Germinal center (tissue), 1 donor: ENCODE results near the gene OTOG.
A peak's percentile ranks its signal among the peaks of the same experiment; 100 is the strongest.

Experiments
- DNase-seq: peaks from one replicate; pipeline ENCODE4 v3.0.0; 2012; ENCODE audit warnings: mixed read lengths, low spot score

The OTOG gene

GRCh38 chr11:17518366-17518765, 28.7 kb upstream of the OTOG start:
- DNase-seq, result no peak

DNA sequence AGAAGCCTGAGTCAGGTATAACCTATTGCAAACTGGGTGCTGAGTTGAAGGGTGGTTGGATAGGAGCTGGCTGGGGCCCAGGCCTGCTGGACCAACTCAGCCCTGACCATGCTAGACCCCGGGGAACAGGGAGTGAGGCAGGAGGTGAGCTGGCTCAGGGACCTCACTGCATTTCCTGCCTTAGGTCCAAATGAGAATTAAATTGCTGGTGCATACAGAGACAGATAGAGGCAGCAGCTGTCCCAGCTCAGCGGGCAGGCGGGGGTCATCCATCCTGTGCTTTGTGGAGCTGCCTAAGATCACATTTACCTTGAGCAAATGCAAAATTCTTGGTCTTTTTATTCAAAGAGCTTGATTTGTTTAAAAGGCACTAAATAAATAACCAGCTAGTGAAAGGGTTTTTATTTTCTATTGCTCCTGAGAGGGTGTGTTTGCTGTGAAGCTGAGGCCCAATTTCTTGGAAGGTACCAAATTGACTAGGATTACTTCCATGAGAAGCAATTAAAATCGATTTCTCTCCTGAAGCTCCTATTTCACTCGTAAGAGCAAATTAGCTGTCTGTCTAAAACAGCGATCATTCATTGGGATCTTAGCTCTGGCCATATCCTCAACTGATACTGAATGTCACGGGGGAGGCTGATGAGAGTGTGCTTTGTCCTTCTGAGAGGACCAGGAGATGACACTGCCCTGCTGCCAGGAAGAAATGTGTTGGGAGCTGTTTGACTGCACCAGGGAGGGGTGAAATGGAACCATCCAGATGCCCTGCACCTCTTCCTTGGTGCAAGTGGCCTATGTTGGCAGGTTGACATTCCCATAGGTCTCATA, 27.8 kb upstream of the OTOG start:
- DNase-seq, result no peak

DNA sequence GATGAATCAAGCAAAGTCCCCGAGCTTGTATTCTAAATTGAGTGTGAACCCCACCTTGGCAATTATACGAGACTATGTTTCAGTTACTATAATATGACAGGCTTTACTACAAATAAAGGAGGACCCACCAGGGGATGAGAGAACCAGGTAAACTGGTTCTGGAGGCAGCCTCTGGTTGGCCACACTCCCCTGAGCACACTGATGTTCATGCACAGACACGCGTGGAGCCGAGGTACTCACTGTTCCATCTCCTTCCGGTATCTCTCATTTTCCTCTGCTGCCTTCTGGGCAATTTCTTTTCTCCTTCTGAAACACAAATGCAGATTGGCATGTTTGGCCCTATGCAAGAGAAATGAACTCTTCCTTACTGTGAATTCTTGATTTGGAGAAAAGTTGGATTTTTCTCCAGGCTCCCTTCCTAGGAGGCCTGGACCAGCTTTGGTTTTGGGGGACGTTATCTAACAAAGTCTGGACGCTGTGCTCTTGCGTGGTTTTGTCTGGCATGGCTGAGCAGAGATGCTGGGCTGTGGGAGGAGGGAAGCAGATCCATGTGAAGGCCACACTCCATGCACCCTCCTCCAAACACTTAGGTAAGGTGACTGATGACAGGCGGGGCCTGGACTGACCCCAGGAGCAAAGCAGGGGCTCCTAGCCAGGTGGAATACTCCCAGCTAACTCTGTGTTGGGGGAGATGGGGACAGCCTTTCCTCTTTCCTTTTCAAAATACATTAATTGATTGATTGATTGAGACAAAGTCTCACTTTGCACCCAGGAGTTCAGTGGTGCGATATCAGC, 25.8 kb upstream of the OTOG start:
- no peak for DNase-seq

GRCh38 chr11:17522655-17523054, 24.4 kb upstream of the OTOG start:
- no peak for DNase-seq

DNA sequence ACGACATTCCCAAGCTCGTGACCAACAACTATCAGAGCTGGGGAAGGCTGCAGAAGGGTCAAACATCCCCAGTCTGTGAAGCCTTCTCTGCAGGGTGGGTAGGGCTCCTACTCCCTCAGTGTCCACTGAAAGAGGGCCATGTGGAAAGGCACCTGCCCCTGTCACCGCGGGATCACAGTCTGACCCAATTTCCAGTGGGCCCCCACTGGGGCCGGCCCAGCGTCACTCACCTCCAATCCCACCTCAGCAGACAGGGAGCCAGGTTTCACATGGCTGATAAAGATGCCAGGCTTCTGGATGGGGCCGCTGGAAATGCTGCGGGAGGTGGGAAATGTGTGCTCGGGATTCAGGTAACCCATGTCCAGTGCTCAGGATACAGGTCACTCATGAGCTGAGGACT, 22.8 kb upstream of the OTOG start:
- DNase-seq, result no peak

GRCh38 chr11:17525570-17525969, 21.5 kb upstream of the OTOG start:
- DNase-seq, result no peak

GRCh38 chr11:17526326-17526725, 20.7 kb upstream of the OTOG start:
- DNase-seq, result no peak

DNA sequence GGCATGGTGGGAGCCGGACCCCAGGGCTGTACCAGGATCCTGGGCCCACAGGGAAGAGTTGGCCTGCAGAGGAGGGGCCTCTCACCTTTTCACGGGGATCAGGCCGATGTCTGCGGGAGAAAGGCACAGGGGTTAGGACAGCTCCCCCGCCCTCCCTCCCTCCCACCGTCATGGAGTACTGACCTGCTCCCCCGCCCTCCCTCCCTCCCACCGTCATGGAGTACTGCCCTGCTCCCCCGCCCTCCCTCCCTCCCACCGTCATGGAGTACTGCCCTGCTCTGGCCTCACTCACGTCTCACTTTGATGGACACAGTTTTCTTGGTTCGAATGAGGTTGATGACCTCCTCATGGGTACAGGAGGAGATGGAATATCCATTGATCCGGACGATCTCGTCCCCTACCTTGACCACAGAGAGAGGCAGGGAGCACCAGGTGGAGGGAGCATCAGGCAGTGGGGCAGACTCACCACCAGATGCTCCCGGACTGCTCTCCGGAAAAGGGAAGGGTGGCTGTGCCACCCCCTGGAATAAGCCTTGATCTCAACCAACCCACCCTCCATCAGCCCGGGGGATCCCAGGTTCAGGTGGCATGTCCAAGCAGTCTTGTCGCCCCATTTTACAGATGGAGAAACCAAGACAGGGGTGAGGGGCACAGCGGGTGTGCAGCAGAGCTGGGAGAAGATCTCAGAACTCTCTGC, 20.0 kb upstream of the OTOG start:
- no peak for DNase-seq

DNA sequence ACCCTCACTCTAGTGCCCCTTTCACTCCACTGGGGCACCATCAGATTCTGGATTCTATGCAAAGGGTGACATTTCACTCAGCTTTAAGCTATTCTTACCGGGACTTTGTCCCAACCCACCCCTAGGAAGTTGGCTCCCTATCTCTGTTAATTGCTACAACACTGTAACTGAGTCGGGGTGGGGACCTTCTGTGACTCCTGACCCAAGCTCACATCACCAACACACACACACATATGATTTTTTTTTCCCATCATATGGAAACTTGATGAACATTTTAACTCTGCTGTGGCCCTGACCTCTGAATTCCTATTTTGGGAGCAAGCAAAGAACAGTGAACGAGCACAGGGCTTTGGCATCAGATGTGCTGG, 19.4 kb upstream of the OTOG start:
- no peak for DNase-seq

- DNase-seq, result peak; percentile 75
Measured at GRCh38 chr11:17528181-17528691, 18.8 kb upstream of the OTOG start.

DNA sequence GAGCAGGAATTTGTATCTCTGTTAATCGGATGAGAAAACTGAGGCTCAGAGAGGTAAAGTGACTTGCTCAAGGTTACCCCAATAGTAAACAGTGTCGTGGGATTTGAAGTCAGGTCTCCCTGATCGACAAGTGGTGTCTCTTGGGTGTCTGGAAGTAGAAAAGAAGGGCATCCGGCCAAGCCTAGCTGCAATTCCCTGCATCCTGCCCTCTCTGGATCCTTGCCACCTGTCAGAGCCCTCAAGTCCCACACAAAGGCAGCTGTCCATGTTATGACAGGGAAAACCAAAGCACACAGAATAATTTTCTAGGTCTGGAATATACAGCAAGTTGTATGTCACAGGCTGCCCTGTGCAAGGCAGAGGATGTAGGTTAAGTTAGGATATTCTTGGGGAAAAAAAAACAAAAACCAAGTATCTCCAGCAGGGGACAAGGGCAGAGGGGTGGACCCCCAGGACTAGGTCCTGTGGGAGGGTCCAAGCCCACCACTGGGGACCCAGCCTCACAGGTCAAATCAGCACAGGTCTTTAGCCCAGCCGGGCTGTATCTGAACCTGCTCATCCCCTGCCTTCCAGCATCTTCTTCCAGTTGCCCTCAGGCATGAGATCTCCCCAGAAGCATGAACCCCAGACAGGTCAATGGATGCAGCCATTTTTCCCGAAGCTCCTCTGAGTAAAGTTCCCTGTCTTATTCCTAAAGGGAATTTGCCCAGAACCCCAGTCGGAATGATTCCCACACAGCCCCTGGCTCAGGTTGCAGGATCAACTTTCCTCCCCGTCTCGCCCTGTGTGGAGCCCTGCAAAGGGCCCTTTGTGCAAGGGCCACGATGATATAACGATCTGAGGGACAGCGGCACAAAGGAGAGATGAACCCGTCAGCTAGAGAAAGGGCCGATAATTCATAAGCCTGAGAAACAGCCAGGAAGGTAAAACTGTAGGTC, 17.9 kb upstream of the OTOG start:
- no peak for DNase-seq

GRCh38 chr11:17529844-17530185, 17.2 kb upstream of the OTOG start:
- DNase-seq, result no peak

- DNase-seq, result no peak
Measured at GRCh38 chr11:17531071-17531600, 15.9 kb upstream of the OTOG start.

- no peak for DNase-seq
Measured at GRCh38 chr11:17531636-17532113, 15.4 kb upstream of the OTOG start.

DNA sequence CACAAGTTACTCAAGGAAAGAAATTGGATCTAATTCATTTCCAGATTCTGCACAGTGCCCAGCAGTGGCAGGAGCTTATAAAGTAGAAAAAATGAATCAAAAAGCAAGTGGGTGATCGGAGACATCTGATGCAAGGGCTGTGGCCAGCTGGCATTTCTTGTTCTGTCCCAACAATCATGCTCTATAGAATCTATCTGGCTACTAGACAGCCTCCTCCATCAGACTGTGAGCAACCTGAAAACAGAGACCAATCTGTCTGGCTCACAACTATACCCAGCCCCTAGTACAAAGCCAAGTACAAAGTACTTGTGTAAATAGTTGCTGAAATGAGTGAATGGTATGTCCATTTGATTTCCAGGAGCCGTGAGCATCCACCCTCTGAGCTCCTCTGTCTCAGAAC, 14.3 kb upstream of the OTOG start:
- no peak for DNase-seq

DNA sequence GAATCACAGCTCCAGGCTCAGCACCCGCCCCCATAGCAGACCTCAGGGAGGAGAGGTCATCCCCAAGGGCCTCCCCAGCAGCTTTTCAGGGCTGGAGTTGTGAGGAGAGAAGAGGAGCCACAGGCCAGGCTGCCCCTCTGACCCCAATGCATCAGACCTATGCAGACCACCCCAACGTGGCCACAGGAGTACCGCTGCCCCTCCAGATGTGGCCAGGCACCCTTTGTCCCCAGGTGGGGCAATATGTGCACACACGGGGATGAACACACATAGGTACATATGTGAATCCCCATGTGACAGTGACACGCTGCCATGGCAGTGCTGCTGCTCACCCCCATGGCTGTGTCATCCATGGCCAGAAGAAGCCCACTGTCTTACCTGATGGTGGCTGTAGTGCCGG, 13.7 kb upstream of the OTOG start:
- DNase-seq, result no peak

DNA sequence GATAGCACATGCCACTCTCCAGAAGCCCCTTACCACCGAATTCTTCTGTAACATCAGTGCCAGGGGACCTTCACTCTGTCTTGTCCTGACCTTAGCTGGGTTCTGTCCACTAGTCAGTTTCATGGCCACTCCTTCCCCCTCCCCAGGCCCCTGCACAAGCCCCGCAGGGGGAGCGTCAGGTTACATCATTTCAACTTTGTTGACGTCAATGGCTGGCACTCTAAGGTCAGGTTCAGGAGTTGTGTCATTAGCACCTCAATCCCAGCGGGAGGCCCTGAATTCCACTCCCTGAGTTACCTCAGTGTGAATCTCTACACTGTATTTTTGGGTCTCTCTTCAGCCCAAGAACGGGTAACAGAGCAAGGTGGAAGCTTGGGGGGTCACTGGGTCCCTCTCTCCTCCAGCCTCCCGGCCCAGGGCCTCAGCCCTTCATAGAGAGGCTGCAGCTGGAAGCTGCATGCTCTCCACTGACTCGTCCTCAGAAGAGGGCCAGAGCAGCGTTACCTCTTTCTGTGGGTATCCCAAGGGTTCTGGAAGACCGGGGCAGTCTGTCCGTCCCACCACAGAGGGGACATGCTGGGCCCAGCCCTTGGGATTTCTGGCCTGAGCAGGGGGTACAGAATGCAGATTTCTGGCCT, 13.2 kb upstream of the OTOG start:
- DNase-seq, result no peak

DNA sequence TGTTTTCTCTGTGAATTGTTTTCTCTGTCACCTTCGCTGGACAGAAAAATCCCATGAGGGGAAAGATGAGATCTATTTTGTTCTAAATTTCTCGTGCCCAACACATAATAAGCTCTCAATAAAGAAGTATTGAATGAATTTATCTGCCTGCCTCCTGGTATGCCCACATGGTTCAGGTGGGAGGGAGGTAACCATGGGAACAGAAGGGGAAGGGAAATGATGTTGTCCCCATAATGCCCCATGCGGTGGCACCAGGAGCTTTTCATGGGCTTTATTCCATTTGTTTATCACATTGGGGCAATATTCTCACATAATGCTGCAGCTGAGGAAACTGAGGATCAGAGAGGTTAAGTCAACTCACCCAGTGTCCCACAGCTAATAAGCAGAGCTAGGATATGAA, 11.6 kb upstream of the OTOG start:
- no peak for DNase-seq

- DNase-seq, result no peak
Measured at GRCh38 chr11:17537261-17537660, 9.8 kb upstream of the OTOG start.

- no peak for DNase-seq
Measured at GRCh38 chr11:17538054-17538453, 9.0 kb upstream of the OTOG start.

DNA sequence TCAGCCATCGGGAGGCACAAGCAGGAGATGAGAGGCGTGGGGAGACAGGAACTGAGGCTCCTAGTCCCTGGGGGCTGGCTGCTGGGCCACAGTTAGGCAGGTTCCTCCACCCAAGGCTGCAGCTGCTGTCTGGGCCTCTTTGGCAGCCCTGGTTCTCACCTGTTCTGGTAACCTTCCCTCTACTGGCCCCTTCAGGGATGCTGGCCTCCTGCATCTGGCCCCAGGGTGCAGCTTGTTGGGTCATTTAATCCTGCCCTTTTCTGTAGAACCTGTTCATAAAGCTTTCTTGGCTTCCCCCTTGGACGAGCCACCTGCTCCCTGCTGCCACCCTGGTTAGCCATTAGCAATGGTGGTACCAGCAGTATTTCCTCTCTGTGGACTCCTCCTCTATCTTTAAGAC, 8.3 kb upstream of the OTOG start:
- DNase-seq, result no peak
